BLaER1 (cell line): ENCODE measurements around the gene PPARD.

Experiments used
- H3K27ac ChIP-seq: shearing (Covaris generic); formaldehyde crosslinking; 2 replicates; pipeline ENCODE4 v1.8.1; 2022
- H3K27me3 ChIP-seq: shearing (Covaris generic); formaldehyde crosslinking; 2 replicates; pipeline ENCODE4 v1.8.1; 2022
- H3K36me3 ChIP-seq: shearing (Covaris generic); formaldehyde crosslinking; 2 replicates; pipeline ENCODE4 v1.8.1; 2022
- H3K4me1 ChIP-seq: shearing (Covaris generic); formaldehyde crosslinking; 2 replicates; pipeline ENCODE4 v1.8.1; 2022
- H3K4me2 ChIP-seq: shearing (Covaris generic); formaldehyde crosslinking; 2 replicates; pipeline ENCODE4 v1.8.1; 2022
- H3K4me3 ChIP-seq: shearing (Covaris generic); formaldehyde crosslinking; 2 replicates; pipeline ENCODE4 v1.8.1; 2022
- H3K9ac ChIP-seq: shearing (Covaris generic); formaldehyde crosslinking; 2 replicates; pipeline ENCODE4 v1.8.1; 2022
- H3K9me3 ChIP-seq: shearing (Covaris generic); formaldehyde crosslinking; 2 replicates; pipeline ENCODE4 v1.8.1; 2022
- H4K20me1 ChIP-seq: shearing (Covaris generic); formaldehyde crosslinking; 2 replicates; pipeline ENCODE4 v1.8.1; 2022
- Cebpa-rat ChIP-seq: shearing (Covaris generic); IDR thresholded peaks from 2 replicates; pipeline ENCODE4 v1.8.1; 2022

PPARD gene

DNA sequence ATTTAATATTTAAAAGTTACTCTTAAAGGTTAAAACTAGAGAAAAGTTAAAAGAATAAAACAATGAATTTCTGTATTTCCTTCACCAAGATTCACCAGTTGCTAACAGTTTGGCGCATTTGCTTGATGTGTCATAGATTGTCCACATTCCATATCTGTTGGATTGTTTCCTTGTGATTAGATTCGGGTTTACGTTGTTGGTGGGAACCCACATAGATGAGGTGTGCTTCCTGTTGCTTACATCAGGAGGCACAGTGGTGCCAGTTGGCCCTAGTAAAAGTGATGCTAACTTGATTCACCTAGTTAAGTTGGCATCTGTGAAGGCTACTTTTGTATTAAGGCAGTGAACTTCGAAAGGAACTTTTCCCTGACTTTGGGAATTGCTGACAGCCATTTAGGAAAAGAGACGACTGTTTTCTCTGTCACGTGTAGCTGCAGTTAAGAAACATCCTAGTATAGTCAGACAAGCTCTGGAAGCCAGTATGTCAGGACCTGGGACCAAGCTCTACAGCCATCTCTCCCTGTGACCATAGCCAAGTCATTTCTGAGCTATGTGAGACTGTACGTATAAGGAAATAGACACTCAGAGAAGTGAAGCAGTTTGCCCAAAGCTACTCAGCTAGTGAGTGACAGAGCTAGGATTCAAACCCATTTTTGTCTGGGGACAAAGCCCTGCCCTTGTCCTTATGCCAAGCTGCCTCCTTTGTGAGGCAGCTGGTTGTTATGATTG is 49.0 kb downstream of the PPARD start:
- no peak overlapping the region for H3K27ac ChIP-seq
- H3K4me2 ChIP-seq = no peak overlapping the region
- no peak overlapping the region for H3K9ac ChIP-seq

DNA sequence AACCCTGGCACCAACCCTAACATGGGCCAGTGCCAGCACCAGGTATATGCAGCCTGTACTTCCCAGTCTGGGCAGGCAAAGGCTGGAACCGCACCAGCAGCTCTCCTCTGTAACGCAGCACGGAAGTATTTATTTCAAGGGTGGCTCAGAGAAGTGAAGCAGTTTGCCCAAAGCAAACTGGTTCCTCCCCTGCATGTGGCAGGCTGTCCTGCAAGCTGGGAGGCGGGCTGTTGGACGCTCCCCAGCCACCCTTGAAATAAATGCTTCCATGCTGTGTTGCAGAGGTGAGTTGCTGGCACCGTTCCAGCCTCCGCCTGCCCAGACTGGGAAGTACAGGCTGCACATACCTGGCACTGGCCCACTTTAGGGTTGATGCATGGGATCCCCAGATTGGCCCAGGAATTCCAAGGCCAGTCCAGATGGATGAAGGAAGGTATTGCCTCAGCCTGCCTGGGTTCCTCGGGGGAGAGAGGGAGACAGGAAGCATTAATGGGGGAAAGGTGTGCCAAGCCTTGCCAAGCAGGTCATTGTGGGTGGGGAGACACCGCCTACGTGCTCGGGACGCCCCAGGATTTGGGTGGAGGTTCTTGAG is 49.8 kb downstream of the PPARD start:
- Histone ChIP-seq H4K20me1 (peaks cover 24% of the 10 kb centered on the region; the same call in 1 of the 2 replicates), H3K36me3 (no peaks in the 10 kb centered on the region; the same call in 1 of the 2 replicates), H3K27me3 (no peaks in the 10 kb centered on the region), H3K4me1 (peaks cover 49% of the 10 kb centered on the region), H3K4me2 (no peak overlapping the region; the same call in 1 of the 2 replicates), H3K4me3 (no peak overlapping the region), H3K9me3 (no peaks in the 10 kb centered on the region), H3K27ac (0 out of 2 replicates have a peak overlapping the region, but pooled peaks have one; percentile 29), H3K9ac (no peak overlapping the region)
- no peak for TF ChIP-seq Cebpa-rat

More for the DNA sequence above, 49.0 kb downstream of the PPARD start:
- Histone ChIP-seq H3K4me1 (peaks cover 49% of the 10 kb centered on the region), H3K27me3 (no peaks in the 10 kb centered on the region), H3K4me3 (no peak overlapping the region), H4K20me1 (peaks cover 31% of the 10 kb centered on the region; the same call in 1 of the 2 replicates), H3K9me3 (no peaks in the 10 kb centered on the region), H3K36me3 (no peaks in the 10 kb centered on the region; the same call in 1 of the 2 replicates)
- TF ChIP-seq Cebpa-rat = no peak

DNA sequence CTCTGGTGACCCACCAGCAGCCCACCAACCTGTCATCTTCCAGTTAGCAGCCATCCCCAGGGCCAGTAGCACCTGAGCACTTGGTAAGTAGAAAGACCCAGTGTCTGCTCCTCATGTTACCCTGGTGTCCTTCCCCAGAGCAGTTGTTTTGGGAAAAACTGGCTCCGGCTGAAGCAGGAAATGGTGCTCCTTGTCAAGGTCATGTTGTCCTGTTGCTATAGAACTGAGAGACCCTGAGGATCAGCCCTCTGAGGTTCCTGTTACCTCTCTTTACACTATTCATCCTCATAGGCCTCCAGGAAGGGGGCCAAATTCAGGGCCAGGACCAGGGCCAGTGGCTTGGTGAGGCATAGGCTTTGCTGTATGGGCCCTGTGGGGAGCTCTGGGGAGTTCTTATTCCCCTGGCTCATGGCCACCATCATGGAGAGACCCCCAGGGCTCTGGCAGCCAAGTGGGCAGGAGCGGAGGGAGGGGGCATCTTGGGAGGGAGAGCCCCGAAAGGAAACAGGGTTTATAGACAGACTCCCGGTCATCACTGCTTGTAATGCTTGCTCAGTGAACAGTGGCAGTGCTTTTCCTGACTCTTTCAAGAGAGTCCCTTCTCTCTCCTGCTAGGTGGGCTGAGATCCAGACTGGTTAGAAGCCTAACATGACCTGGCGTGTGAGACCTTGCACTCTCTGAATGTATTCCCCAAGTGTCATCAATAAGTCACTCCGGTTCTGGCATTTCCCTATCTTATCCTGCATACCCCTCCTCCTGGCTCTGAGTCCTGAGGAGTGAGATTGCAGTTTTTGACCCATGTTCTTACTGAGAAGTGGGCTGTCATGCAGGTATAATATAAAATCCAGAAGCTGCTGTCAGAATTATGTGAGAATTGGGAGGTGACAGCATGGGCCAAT is 50.7 kb downstream of the PPARD start:
- H3K4me1 ChIP-seq = peaks cover 48% of the 10 kb centered on the region
- no peak overlapping the region for H3K4me3 ChIP-seq
- peak overlapping the region; percentile 51 for H3K4me2 ChIP-seq
- no peak overlapping the region for H3K9ac ChIP-seq
- H3K27me3 ChIP-seq = no peaks in the 10 kb centered on the region
- TF ChIP-seq Cebpa-rat = no peak
- H3K9me3 ChIP-seq = no peaks in the 10 kb centered on the region
- no peaks in the 10 kb centered on the region; the same call in 1 of the 2 replicates for H3K36me3 ChIP-seq
- H4K20me1 ChIP-seq = peaks cover 24% of the 10 kb centered on the region; the same call in 1 of the 2 replicates
- H3K27ac ChIP-seq = peak overlapping the region; percentile 29; the same call in 1 of the 2 replicates

DNA sequence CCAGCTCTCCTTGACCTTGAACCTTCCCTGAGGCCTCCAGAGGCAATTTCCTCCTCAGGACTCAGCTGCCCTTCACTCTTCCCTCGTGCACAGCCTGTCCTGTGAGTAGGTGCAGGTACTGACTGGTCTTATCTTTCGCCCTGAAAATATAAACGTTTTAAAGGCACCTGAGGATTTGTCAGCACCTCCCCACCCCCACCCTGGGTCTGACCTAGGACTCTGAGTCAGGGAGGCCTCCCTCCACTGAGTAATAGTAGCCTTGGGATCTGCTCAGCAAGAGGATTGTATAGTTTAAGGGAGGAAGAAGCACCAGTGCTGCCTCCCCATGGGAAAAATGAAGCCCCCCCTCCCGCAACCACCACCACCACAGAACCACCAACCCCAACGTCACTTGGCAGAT is 54.6 kb downstream of the PPARD start:
- no peak for TF ChIP-seq Cebpa-rat
- Histone ChIP-seq H3K9ac (0 out of 2 replicates have a peak overlapping the region, but pooled peaks have one; percentile 33), H3K27ac (no peak overlapping the region), H4K20me1 (peaks cover 26% of the 10 kb centered on the region; the same call in 1 of the 2 replicates), H3K36me3 (no peaks in the 10 kb centered on the region; the same call in 1 of the 2 replicates), H3K4me1 (peaks cover 41% of the 10 kb centered on the region), H3K4me2 (peak overlapping the region; percentile 63), H3K27me3 (no peaks in the 10 kb centered on the region), H3K9me3 (no peaks in the 10 kb centered on the region), H3K4me3 (no peak overlapping the region)

DNA sequence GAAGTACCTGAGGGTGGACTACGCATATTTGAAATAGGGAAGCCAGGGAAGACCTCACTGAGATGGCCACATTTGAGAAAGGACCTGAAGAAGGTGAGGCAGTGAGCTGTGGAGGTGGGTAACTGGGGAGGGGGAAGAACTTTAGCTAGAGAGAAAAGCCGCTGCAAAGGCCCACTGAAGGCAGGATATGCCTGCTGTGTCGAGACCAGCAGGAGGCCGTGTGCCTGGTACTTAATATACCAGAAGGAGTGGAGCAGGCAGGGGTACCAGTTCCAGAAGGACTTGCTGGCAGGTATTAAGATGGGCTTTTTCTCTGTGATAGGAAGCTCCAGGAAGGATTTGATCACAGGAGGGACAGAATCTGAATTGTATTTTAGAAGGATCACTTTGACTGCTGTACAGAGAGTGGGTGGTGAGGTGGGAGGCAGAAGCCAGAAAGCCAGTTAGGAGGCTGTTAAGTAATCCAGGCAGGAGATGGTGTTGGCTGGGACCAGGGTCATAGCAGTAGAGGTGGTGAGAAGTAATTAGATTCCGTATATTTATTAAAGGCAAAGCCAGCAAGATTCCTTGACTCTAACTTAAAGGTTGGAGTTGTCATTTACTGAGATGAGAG is 55.6 kb downstream of the PPARD start:
- H3K27ac ChIP-seq = no peak overlapping the region
- TF ChIP-seq Cebpa-rat = no peak
- H3K4me1 ChIP-seq = peaks cover 36% of the 10 kb centered on the region
- no peaks in the 10 kb centered on the region for H3K27me3 ChIP-seq
- H3K9me3 ChIP-seq = no peaks in the 10 kb centered on the region
- no peaks in the 10 kb centered on the region for H3K36me3 ChIP-seq
- H3K4me3 ChIP-seq = no peak overlapping the region
- H3K4me2 ChIP-seq = peak overlapping the region; percentile 63; the same call in 1 of the 2 replicates
- H4K20me1 ChIP-seq = peaks cover 26% of the 10 kb centered on the region; the same call in 1 of the 2 replicates
- H3K9ac ChIP-seq = no peak overlapping the region

DNA sequence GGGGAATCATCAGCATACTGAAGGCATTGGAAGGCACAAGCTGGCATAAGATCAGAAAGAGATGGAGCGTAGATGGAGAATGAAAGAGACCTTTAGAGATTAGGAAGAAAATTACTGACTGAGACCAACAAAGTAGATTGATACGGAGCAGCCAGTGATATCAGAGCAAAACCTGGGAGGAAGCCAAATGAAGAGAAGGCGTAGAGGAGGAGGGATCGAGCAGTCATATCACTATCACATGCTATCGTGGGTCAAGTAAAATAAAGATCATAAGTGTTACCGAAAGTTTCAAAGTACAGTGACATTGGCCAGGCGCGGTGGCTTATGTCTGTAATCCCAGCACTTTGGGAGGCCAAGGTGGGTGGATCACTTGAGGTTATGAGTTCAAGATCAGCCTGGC is 56.2 kb downstream of the PPARD start:
- no peak overlapping the region for H3K9ac ChIP-seq
- H3K36me3 ChIP-seq = no peaks in the 10 kb centered on the region
- no peak overlapping the region for H3K4me2 ChIP-seq
- no peak overlapping the region for H3K4me3 ChIP-seq
- no peak overlapping the region for H3K27ac ChIP-seq
- peaks cover 30% of the 10 kb centered on the region for H3K4me1 ChIP-seq
- H3K9me3 ChIP-seq = no peaks in the 10 kb centered on the region
- peaks cover 26% of the 10 kb centered on the region; the same call in 1 of the 2 replicates for H4K20me1 ChIP-seq
- no peak for TF ChIP-seq Cebpa-rat
- no peaks in the 10 kb centered on the region for H3K27me3 ChIP-seq

DNA sequence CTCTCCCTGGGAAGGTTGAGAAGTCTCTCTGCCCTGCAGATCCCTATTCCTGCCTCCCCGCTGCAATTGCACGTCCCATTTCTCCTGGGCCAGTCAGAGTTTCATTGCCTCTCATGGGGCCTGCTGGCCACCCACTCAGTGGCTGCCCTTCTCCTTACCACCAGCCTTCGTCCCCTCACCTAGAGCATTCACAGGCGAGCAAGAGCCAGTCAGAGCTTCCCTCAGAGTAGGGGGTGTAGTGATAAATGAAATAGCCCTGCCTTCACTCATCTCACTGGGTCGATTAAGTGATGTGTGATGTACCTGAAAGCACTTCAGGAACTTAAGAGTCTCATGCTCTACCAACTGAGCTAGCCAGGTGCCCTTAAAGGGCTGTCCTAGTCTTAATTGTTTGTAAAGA is 57.8 kb downstream of the PPARD start:
- Histone ChIP-seq H3K36me3 (no peaks in the 10 kb centered on the region), H3K4me3 (no peak overlapping the region), H3K27ac (no peak overlapping the region), H3K9me3 (no peaks in the 10 kb centered on the region), H3K9ac (no peak overlapping the region), H4K20me1 (peaks cover 35% of the 10 kb centered on the region; the same call in 1 of the 2 replicates), H3K27me3 (no peaks in the 10 kb centered on the region), H3K4me1 (peaks cover 24% of the 10 kb centered on the region), H3K4me2 (no peak overlapping the region)
- no peak for TF ChIP-seq Cebpa-rat

DNA sequence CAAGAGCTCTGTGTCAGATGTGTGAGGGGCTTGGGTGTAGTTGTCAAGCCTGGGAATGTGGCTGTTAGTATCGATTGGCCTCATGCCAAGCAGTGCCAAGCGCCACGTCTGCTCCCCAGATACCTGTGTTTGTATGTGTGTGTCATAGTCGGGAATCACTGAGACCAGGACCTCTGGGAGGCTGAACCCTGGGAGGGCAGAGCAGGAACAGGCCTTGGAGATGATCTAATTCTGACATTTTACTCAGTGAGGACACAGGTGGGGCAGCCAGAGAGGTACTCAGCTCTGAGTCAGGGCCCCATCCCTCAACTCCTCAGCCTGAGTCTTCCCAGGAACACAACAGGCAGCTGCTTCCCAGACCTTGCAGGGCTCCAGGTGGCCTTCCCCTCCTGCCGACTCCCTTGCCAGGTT is 58.5 kb downstream of the PPARD start:
- TF ChIP-seq Cebpa-rat = no peak
- Histone ChIP-seq H3K4me3 (no peak overlapping the region), H3K4me1 (peaks cover 17% of the 10 kb centered on the region), H3K9me3 (no peaks in the 10 kb centered on the region), H4K20me1 (peaks cover 38% of the 10 kb centered on the region; the same call in 1 of the 2 replicates), H3K9ac (no peak overlapping the region), H3K27ac (no peak overlapping the region), H3K27me3 (no peaks in the 10 kb centered on the region), H3K36me3 (no peaks in the 10 kb centered on the region), H3K4me2 (no peak overlapping the region)

DNA sequence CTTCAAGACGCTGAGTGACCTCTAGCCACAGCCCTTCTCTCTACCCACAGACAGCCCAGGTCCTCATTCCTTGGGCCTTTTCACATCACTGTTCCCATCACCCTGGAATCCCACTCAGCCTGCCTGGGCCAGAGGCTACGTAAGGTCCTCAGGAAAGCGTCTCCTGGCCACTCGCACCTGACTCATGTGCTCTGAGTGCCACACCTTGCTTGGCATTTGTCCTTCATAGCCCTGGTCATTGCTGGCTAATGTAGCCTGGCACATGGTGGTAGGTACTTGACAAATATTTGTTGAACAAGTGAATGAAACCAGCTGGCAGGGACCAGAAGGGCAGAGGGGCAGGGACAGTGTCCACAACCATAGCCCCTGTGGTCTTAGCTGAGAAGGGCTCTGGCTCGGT is 59.2 kb downstream of the PPARD start:
- H3K4me2 ChIP-seq = no peak overlapping the region
- H4K20me1 ChIP-seq = peaks cover 44% of the 10 kb centered on the region; the same call in 1 of the 2 replicates
- no peak overlapping the region for H3K9ac ChIP-seq
- peaks cover 21% of the 10 kb centered on the region for H3K4me1 ChIP-seq
- H3K36me3 ChIP-seq = no peaks in the 10 kb centered on the region
- H3K27me3 ChIP-seq = no peaks in the 10 kb centered on the region
- no peak for TF ChIP-seq Cebpa-rat
- H3K27ac ChIP-seq = no peak overlapping the region
- no peaks in the 10 kb centered on the region for H3K9me3 ChIP-seq
- no peak overlapping the region for H3K4me3 ChIP-seq
